Left ventricle myocardium inferior (tissue), 1 donor: Measurements from ENCODE around the gene ITPKB. TPM values are rescaled to one million over a fixed set of nuclear protein-coding genes. Genes with fewer than 3 reads are reported as not detected.

Experiments
- DNase-seq: peaks from one replicate; pipeline ENCODE4 v3.0.0-alpha.2; 2020
- H3K27ac ChIP-seq: fragments of 200-600 bp; replicated peaks from 2 replicates; pipeline ENCODE4 v1.8.0; 2021
- H3K27me3 ChIP-seq: fragments of 200-600 bp; 2 replicates; pipeline ENCODE4 v1.8.0; 2021; ENCODE audit warnings: low read depth
- H3K36me3 ChIP-seq: fragments of 200-600 bp; 2 replicates; pipeline ENCODE4 v1.8.0; 2021
- H3K4me1 ChIP-seq: fragments of 200-600 bp; 2 replicates; pipeline ENCODE4 v1.8.0; 2021
- H3K4me3 ChIP-seq: fragments of 200-600 bp; 2 replicates; pipeline ENCODE4 v1.8.0; 2021; ENCODE audit warnings: mild to moderate bottlenecking, moderate library complexity
- H3K9me3 ChIP-seq: fragments of 200-600 bp; replicated peaks from 2 replicates; pipeline ENCODE4 v1.8.0; 2021
- intact Hi-C: fragments of 100-400 bp; cut with micrococcal nuclease; formaldehyde crosslinking; loops from one replicate; pipeline ENCODE4 v1.11.0; 2022
- total RNA-seq: library from RNA; stranded (reverse); fragmentation: NEBNext Ultra II Directional; extraction: Animal tissue kit (Norgen Biotek cat#: 25700); gene quantifications from one replicate; pipeline ENCODE4 v1.2.1, GENCODE V29; 2021
- TF ChIP-seq, protein P1 (sequence below): fragments of 200-600 bp; IDR thresholded peaks from 2 replicates; pipeline ENCODE4 v1.8.0; 2021; ENCODE audit warnings: antibody characterized with exemption, mild to moderate bottlenecking, borderline replicate concordance
- donor health status: DM: no; HTN: yes; CAD: no; lungs with severe emphysema.

Gene ITPKB
- total RNA-seq, 1 donor from 2014 or later = 15.7 TPM

DNA sequence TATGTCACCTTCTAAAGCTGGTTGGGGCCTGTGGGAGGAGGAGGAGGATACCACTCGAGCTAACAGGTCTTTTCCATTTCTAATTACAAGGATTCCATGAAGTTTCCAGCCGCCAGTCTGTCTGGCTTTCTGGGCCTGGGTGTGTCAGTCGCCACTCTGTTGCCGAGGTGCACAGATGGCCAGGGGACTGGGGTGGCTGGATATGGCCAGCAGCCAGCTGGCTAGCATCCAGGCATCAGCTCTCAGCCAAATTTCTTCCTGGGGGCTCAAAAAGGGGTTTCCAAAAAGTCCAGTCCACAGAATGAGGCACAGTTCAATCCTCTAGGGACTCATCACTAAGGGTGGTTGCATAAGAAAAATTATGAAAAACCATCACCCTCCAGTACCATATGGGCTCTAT lies 32.4 kb downstream of the ITPKB start:
- H3K36me3 ChIP-seq = no peaks in the 10 kb centered on the region
- H3K27ac ChIP-seq = peak overlapping the region; percentile 43
- peaks cover 87% of the 10 kb centered on the region for H3K4me1 ChIP-seq
- no peak for DNase-seq
- intact Hi-C loops = no loop called here
- no peak overlapping the region for H3K4me3 ChIP-seq
- TF ChIP-seq, protein P1, sequence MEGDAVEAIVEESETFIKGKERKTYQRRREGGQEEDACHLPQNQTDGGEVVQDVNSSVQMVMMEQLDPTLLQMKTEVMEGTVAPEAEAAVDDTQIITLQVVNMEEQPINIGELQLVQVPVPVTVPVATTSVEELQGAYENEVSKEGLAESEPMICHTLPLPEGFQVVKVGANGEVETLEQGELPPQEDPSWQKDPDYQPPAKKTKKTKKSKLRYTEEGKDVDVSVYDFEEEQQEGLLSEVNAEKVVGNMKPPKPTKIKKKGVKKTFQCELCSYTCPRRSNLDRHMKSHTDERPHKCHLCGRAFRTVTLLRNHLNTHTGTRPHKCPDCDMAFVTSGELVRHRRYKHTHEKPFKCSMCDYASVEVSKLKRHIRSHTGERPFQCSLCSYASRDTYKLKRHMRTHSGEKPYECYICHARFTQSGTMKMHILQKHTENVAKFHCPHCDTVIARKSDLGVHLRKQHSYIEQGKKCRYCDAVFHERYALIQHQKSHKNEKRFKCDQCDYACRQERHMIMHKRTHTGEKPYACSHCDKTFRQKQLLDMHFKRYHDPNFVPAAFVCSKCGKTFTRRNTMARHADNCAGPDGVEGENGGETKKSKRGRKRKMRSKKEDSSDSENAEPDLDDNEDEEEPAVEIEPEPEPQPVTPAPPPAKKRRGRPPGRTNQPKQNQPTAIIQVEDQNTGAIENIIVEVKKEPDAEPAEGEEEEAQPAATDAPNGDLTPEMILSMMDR = no peak
- no peaks in the 10 kb centered on the region for H3K27me3 ChIP-seq
- no peaks in the 10 kb centered on the region for H3K9me3 ChIP-seq

DNA sequence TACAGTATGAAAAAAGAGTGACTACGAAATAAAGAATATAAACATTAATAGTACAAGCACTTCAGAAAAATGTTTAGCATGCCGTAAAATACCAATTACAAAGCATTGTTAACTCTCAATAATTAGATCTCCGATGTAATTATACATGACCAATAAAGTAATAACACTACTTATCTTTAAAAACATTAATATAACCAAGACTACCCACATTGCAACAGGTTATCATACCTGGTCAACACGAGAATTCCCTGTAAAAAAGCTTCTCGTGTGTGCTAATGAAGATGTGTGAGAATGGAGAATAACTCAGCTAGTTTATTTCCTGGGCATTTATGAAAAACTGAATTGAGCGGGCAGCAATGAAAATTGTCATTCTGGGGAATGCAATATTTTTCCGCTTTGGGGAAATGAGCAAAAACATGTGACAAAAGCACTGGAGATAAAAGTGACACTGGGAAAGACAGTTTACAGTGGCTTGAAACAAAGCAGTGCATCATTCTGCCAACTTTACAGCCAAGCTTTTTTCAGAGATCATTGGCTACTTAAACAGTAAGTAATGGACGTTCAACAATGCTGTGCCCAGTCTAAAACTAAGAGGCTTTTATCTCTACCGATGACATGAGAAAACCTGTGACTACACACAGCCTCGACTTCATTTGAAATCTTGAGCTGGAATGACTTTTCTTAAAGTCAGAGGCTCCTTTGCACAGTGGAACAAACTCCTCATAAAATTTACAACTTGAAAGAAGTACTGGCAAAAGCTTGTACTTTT lies 34.7 kb downstream of the ITPKB start:
- intact Hi-C loops = no loop called here
- TF ChIP-seq, protein P1 = no peak

DNA sequence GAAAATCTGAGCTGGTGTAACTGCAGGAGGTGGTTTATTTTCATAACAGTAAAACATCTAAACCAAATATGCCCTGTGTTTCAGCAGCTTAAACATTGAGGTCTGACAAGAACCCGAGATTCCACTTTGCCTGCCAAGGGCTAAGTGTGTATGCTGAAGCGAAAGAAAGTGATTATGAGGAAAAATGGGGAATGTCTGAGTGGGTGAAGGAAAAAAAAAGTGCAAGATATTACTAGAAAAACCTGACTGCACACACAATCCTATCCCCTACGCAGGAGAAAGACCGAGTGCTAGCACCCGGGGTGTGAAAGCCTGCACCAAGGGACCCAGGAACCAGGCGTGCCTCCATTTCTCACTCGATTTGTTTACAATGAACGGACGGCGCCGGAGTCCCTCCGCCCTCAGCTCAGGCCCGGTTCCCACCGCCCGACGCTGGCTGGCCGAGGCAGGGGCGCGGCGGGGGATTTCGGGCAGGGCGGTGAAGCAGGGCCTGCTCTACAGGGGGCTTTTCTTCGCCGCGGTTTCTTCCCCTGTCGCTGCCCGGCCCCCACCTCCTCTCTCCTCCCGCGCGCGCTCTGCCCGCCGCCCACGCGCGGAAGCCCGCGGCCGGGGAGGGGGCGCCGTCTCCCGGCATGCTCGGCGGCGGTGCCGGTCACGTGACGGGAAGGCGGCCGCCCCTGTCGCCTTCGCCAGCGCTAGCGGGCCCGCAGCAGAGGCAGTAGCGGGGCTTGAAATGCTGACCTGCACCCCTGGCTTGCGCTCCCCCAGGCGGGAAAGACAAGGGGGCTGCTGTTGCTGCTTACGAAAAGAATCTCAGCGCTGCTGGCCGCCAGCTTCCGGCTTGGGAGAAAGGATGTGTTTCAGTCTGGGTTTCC lies 35.9 kb downstream of the ITPKB start:
- Histone ChIP-seq H3K27ac (peak overlapping the region; percentile 98), H3K36me3 (no peaks in the 10 kb centered on the region), H3K4me3 (peak overlapping the region; percentile 81), H3K9me3 (no peaks in the 10 kb centered on the region), H3K4me1 (peaks cover 86% of the 10 kb centered on the region), H3K27me3 (no peaks in the 10 kb centered on the region)
- TF ChIP-seq, protein P1 = no peak
- intact Hi-C loops = no loop called here
- DNase-seq = peak; percentile 84

More for the DNA sequence above, 34.7 kb downstream of the ITPKB start:
- peak overlapping the region; percentile 81 for H3K4me3 ChIP-seq
- no peaks in the 10 kb centered on the region for H3K36me3 ChIP-seq
- no peaks in the 10 kb centered on the region for H3K9me3 ChIP-seq
- H3K27ac ChIP-seq = peak overlapping the region; percentile 98
- no peak for DNase-seq
- H3K27me3 ChIP-seq = no peaks in the 10 kb centered on the region
- peaks cover 88% of the 10 kb centered on the region for H3K4me1 ChIP-seq

DNA sequence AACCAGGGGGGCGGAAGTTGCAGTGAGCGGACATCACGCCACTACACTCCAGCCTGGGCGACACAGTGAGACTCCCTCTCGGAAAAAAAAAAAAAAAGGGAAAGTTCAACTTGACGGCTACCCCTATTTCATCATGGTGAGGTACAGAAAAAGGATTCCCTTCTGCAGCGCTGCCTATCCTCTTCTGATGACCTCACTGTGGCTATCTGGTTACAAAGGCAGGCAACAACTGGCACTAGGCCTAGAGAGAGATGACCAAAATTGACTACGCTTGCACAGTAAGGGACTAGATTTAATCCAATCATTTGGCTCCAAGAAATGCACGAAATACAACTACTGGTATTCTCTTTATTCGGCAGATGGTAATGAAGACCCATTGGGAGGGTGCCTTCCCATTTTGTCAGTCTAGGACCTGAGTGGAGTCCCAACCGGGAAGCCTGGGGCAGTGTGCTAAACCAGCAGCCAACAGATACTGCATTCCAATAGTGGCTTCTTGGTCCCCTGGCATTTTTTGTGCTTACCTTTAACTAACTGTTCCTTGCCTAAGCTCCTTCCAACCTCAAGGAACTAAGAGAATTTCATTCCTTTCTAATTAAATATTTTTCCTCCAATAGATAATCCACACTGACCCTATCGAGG lies 36.6 kb downstream of the ITPKB start:
- TF ChIP-seq, protein P1 = no peak
- Histone ChIP-seq H3K27me3 (no peaks in the 10 kb centered on the region), H3K4me3 (peak overlapping the region; percentile 81), H3K4me1 (peaks cover 86% of the 10 kb centered on the region), H3K27ac (peak overlapping the region; percentile 98), H3K9me3 (no peaks in the 10 kb centered on the region), H3K36me3 (no peaks in the 10 kb centered on the region)
- DNase-seq = no peak
- intact Hi-C loops = no loop called here

DNA sequence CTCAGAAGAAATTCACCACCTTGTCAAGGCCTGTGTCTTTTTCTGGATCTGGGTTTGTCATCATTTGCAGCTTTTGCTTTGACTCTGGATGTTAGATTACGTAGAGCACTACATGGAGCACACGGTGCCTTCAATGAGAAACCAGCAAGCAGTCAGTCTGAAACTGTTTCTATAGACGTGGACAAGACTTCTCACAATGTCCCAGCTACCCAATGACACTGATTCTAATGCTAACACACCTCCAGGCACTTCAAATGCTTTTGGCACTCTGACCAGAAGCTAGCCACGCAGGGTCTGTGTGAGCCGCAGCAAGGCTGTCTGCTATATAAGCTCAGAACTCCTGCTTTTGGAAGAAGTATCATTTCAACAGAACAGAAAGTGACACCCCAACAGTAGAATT lies 38.2 kb downstream of the ITPKB start:
- Histone ChIP-seq H3K9me3 (no peaks in the 10 kb centered on the region), H3K27ac (peak overlapping the region; percentile 21), H3K27me3 (no peaks in the 10 kb centered on the region), H3K36me3 (no peaks in the 10 kb centered on the region), H3K4me1 (peaks cover 85% of the 10 kb centered on the region), H3K4me3 (no peak overlapping the region)
- DNase-seq = no peak
- intact Hi-C loops = no loop called here
- TF ChIP-seq, protein P1 = no peak
